Measurements from ENCODE around the gene NATD1.

Gene NATD1

DNA sequence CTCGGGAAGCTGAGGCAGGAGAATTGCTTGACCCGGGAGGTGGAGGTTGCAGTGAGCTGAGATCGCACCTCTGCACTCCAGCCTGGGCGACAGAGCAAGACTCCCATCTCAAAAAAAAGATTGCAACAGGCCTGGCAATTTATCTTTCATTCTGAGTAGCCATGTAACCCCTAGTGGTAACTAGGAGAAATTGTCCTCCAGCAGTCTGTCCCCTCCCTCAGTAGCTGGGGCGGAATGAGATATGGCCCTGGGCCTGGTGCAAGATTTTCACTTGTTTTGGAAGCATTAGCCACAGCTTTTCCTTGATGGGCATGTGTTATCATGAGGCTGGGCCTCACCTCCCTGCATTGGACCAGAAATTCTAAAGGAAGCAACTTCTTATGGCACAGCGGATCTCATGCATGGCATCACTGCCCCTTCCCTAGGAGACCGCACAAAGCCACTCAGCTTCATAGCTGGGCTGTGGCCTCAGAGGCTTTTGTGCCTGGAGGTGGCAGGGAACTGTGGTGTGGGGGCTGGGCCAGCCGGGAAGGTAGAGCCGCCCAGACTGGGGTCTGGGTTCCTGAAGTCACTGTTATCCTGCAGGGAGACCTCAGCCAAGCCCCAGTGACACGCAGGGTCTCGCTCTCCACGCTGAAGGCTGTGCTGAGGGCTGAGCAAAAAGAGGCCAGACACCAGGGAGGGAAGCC is 13.4 kb downstream of the NATD1 start:
- no peak for DNase-seq (ENCODE audit: extremely low read depth, low read depth)
- TF ChIP-seq, protein P1, sequence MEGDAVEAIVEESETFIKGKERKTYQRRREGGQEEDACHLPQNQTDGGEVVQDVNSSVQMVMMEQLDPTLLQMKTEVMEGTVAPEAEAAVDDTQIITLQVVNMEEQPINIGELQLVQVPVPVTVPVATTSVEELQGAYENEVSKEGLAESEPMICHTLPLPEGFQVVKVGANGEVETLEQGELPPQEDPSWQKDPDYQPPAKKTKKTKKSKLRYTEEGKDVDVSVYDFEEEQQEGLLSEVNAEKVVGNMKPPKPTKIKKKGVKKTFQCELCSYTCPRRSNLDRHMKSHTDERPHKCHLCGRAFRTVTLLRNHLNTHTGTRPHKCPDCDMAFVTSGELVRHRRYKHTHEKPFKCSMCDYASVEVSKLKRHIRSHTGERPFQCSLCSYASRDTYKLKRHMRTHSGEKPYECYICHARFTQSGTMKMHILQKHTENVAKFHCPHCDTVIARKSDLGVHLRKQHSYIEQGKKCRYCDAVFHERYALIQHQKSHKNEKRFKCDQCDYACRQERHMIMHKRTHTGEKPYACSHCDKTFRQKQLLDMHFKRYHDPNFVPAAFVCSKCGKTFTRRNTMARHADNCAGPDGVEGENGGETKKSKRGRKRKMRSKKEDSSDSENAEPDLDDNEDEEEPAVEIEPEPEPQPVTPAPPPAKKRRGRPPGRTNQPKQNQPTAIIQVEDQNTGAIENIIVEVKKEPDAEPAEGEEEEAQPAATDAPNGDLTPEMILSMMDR (IDR thresholded peaks at IDR 0.05; ENCODE audit: low read depth, low read length, missing control alignments), result peak; percentile 49
- no peak overlapping the region for H3K4me3 ChIP-seq (replicated peaks; ENCODE audit: low read depth, low read length)

DNA sequence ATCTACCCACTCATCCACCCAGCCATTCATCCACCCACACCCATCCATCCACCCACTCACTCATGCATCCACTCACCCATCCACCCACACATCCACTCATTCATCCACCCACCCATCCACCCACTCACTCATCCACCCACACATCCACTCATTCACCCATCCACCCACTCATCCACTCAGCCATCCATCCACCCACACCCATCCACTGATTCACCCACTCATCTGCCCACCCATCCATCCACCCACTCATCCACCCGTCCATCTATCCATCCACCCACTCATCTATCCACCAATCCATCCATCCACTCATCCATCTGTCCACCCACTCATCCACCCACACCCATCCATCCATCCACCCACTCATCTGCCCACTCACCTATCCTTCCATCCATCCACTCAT is 17.3 kb downstream of the NATD1 start:
- TF ChIP-seq, protein P1 (IDR thresholded peaks at IDR 0.05; ENCODE audit: low read depth, low read length, missing control alignments), result no peak
- DNase-seq (ENCODE audit: extremely low read depth, low read depth), result no peak
- H3K4me3 ChIP-seq (replicated peaks; ENCODE audit: low read depth, low read length), result no peak overlapping the region

DNA sequence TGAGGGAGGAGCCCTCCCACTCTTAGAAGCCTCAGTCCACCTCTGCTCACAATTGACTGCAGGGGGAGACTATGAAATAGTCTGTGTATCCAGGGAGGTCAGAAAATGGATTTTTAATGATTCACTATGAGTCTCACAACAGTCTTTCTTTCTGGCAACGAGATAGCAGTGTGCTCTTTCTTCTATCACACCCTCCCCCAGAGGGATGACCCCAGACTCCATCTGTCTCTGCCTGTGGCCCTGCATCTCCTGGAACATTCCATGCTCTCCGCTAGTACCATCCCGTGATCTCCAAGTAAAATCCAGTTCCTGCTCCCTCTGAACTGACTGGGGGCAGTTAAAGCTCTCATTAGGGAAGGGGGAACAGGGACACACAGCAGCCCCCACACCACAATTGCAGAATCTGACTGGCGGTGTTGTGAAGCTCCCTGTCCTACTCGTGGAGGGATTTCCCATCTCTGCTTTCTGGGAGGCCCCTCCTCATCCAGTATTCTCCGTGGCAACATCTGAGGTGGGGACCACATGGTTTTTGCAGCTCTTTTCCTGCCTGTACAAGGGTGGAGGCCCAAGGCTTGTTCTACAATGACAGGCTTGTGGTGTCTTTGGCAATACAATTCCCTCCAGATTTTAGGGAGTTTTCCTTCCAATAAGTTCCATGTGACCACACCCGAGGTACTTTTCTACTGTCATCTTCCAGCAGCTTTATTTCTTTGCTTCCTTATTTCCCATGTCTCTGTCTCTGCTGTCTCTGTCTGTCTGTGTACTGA is 19.4 kb downstream of the NATD1 start:
- TF ChIP-seq, protein P1 (IDR thresholded peaks at IDR 0.05; ENCODE audit: low read depth, low read length, missing control alignments), result no peak
- H3K4me3 ChIP-seq (replicated peaks; ENCODE audit: low read depth, low read length), result no peak overlapping the region
- no peak for DNase-seq (ENCODE audit: extremely low read depth, low read depth)

DNA sequence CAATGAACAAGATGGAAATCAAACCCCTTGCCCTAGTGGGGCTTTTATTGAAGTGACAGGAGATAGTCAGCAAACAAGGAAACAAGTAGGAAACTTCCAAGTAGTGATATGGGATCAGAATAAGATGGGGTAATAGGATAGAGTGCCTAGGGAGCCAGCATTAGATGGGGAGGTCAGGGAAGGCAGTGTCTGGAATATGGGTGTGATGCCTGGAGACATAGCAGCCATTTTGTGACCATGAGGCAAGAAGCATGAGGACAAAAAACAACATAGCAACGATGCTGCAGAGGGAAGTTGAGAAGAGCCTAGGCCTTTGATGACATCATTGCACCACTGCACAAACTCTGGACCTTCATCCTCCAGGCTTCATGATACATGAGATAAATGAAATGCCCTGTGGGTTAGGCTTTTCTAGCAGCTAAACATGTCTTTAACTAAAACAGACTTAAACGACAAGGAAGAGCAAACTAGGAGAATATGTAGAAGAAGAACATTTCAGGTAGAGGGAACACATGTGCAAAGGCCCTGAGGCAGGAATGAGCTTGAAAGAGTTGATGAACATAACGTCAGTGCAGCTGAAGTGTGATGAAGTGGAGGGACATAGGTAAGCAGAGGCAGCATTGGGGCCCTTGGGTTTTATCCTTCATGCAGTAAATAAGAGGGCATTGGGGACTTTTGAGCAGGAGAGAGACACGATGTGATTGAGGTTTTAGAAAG is 21.0 kb downstream of the NATD1 start:
- TF ChIP-seq, protein P1 (IDR thresholded peaks at IDR 0.05; ENCODE audit: low read depth, low read length, missing control alignments), result no peak
- H3K4me3 ChIP-seq (replicated peaks; ENCODE audit: low read depth, low read length), result no peak overlapping the region
- DNase-seq (ENCODE audit: extremely low read depth, low read depth), result no peak

DNA sequence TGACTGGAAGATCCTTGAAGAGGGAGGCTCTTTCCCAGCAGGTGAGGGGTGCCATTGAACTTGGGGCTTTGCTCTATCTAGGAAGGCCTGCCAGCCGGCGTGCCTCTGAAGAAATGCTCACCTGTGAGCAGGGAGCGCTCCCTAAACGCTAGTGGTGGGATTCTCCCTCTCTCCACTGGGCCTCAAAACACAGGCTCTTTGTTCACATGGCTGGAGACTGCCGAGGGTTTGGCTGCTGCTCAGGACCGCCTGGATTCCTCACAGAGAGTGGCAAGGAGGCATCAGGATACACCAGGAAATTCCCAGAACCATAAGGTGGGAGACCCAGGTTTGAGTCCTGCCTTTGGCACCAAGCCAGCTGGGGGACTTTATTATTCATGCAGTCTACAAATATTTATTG is 21.7 kb downstream of the NATD1 start:
- DNase-seq (ENCODE audit: extremely low read depth, low read depth), result no peak
- TF ChIP-seq, protein P1 (IDR thresholded peaks at IDR 0.05; ENCODE audit: low read depth, low read length, missing control alignments), result no peak
- no peak overlapping the region for H3K4me3 ChIP-seq (replicated peaks; ENCODE audit: low read depth, low read length)

DNA sequence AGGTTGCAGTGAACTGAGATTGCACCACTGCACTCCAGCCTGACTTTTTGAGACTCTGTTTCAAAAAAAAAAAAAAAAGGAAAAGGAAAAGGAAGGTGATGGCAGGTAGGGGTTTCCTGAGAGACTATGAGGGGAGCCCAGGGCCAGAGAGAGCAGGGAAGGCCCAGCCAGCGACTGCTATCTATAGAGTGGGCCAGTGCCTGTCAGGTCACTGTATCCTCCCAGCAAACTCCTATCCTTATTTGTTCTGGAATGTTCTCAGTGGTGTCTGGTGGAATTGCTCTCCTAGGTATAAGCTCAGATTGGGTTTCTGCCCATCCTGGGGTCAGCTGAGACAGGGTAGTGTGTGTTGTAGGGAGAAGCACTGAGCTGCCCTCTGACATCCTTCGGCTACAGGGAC is 24.4 kb downstream of the NATD1 start:
- TF ChIP-seq, protein P1 (IDR thresholded peaks at IDR 0.05; ENCODE audit: low read depth, low read length, missing control alignments), result no peak
- H3K4me3 ChIP-seq (replicated peaks; ENCODE audit: low read depth, low read length), result no peak overlapping the region
- DNase-seq (ENCODE audit: extremely low read depth, low read depth), result no peak

All from HFF-Myc (cell line).